AG09319 (cell line): Measurements from ENCODE around the gene SLU7.

Experiments
- DNase-seq: peaks from one replicate; pipeline ENCODE4 v3.0.0-alpha.2; 2010; ENCODE audit warnings: low read depth; ENCODE audit errors: extremely low read depth
- TF ChIP-seq, protein P1 (sequence below): IDR thresholded peaks from 2 replicates; pipeline ENCODE4 v1.5.1; 2011; ENCODE audit warnings: low read depth, mild to moderate bottlenecking, inconsistent platforms, low read length, moderate library complexity

Gene SLU7

DNA sequence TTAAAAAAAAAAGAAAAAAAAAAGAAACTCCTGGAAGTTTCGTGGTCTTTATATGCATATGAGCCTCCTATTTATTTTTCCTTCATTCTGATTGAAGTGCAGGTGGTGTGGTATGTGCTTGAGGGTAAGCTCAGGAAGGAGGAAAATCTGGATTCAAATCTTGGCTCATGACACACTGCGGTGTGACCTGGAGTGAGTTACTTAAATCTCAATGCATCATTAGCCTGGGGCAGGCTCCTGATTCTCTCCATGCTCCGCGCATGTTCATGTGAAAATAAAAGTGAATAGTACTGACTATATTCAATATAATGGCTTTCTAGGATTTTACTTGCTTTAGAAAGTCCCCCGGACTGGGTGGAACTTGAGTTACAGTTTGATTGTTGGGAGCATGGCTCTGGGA lies 38.4 kb upstream of the SLU7 start:
- DNase-seq = no peak
- TF ChIP-seq, protein P1, sequence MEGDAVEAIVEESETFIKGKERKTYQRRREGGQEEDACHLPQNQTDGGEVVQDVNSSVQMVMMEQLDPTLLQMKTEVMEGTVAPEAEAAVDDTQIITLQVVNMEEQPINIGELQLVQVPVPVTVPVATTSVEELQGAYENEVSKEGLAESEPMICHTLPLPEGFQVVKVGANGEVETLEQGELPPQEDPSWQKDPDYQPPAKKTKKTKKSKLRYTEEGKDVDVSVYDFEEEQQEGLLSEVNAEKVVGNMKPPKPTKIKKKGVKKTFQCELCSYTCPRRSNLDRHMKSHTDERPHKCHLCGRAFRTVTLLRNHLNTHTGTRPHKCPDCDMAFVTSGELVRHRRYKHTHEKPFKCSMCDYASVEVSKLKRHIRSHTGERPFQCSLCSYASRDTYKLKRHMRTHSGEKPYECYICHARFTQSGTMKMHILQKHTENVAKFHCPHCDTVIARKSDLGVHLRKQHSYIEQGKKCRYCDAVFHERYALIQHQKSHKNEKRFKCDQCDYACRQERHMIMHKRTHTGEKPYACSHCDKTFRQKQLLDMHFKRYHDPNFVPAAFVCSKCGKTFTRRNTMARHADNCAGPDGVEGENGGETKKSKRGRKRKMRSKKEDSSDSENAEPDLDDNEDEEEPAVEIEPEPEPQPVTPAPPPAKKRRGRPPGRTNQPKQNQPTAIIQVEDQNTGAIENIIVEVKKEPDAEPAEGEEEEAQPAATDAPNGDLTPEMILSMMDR = no peak

DNA sequence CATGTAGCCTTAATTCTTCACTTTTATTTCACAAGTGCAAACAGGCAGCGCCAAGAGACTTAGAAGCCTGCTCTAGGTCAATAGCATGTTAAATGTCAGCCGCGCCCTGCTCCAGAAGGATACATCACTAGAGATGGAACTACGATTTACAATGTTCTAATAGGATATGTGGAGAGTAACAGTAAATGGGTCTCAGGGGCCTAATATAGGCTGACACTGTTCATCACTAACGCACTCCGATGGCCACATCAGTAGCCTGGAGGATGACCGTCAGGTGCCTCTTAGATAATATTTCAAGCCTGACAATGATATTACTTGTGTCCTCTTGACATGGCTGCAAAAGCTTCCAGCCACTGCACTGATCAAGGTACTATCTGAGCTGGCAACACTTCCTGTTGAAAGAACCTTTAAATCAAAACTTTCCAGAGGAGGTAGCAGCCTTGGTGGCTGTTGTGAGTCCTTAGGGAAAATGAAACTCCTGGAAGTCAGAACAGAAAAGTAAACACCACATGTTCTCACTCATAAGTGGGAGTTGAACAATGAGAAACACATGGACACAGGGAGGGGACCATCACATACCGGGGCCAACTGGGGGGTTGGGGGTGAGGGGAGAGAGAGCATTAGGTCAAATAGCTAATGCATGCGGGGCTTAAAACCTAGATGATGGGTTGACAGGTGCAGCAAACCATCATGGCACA lies 37.7 kb upstream of the SLU7 start:
- no peak for DNase-seq

DNA sequence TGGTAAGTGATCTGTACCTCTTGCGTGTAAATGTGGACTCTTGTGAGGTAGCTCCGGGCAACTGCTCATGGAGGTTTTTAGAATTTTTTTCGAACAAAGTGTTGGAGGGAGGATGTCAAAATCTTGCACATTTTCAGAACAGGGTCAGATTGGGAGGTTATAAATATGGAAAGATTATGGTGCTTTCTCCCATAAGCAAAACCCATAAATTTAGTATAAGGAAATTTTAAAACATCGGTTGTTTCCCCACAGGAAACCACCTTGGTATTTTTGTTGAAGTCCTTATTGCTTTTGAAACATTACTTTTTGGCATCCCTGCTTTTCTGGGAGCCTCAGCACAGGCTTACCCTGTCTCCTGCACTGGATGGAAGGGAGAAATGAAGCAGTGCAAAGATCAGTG lies 36.7 kb upstream of the SLU7 start:
- TF ChIP-seq, protein P1 = no peak
- DNase-seq = no peak

More for the DNA sequence above, 37.7 kb upstream of the SLU7 start:
- TF ChIP-seq, protein P1 = no peak

DNA sequence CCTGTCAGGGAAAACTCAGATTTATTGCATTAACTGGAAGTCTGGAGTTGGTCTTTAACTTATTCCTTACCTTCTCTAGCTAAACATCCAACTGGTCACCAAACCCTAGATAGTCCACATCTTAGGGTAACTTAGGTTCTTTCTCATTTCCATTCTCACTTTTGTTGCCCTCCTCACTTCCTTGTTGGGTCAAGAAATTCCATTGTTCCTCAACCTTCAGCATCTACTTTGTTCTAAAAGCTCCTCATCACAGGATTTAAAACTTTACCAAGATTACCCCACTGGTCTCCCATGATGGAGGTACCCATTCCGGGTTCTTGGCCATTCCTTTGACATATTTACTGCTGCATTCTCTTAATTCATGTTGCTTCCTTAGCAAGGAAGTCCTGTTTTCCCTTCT lies 34.9 kb upstream of the SLU7 start:
- no peak for DNase-seq
- TF ChIP-seq, protein P1 = no peak

DNA sequence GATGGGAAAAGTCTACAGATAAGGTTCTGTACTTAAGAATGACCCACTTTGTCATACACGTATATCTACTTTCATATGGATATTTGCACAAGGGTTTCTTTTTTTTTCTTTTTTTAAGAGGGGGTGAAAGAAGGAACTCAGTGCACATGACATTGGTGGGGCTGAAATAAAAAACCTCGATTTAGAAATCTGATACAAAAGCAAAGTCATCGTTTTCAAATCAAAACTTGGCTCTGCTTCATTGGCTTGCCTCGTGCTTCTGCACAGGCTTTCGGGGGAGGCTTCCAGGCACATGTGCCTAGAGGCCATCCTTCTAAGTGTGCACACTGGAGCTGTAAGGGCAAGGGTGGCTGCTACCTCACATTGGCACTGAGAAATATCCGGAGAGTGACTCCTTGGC lies 33.9 kb upstream of the SLU7 start:
- TF ChIP-seq, protein P1 = no peak
- DNase-seq = no peak

DNA sequence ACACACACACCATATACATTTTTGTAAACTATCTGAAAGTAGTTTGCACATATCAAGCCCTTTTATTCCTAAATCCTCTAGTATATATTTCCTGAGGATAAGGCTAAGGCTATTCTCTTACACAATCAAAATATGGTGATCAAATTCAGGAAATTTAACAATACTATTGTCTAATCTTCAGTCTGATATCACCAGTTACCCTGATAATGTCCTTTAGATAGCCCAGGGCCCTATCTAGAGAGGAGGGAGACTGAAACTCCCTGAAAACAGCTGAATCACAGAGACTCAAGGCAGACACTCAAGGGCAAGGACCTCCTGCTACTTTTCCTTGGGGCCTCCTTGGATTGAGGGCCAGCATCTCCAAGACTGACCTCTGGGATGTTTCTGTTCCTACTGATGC lies 33.2 kb upstream of the SLU7 start:
- TF ChIP-seq, protein P1 = no peak
- DNase-seq = no peak

DNA sequence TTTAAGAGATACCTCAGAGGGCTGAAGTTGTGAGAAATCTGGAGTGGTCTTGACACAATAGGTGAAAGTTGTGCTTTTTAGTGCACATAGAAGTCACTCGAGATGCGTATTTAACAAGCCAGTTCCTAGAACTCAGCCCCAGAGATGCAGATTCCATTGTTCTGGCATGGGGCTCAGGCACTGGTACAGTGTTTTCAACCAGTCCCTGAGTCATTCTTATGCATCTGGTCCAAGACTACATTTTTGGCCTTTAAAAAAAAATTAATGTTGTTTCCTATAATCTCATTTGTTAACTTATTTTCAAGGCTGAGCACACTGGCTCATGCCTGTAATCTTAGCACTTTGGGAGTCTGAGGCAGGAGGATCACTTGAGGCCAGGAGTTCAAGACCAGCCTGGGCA lies 32.4 kb upstream of the SLU7 start:
- TF ChIP-seq, protein P1 = no peak
- DNase-seq = no peak
